Gastroesophageal sphincter (tissue), 4 donors: Measurements from ENCODE around the gene ZNF799. TPM values are rescaled to one million over a fixed set of nuclear protein-coding genes. Genes with fewer than 3 reads are reported as not detected.
"Not testable (repeated sequence)": the region's sequence is repeated elsewhere in the genome, so short reads cannot be mapped to it uniquely, and the experiment has no call there.

Source experiments
- ATAC-seq: fragments of 150-250 bp; one replicate; pipeline ENCODE4 v1.9.1; 2016; ENCODE audit warnings: mild to moderate bottlenecking, moderate library complexity
- H3K27ac ChIP-seq, 4 donors: fragments of 200-600 bp; sonication (generic) in 3 of 4; 1 replicate in 3 of 4; 2 replicates in 1 of 4; pipeline ENCODE4 v1.5.1; 2016 to 2019
- H3K27me3 ChIP-seq: fragments of 200-600 bp; sonication (generic); one replicate; pipeline ENCODE4 v1.5.1; 2019
- H3K36me3 ChIP-seq, 2 donors: fragments of 200-600 bp; sonication (generic); one replicate each; pipeline ENCODE4 v1.5.1; 2019; ENCODE audit warnings: control low read depth in 1 of 2
- H3K4me1 ChIP-seq, 3 donors: fragments of 200-600 bp; sonication (generic); 1 replicate in 2 of 3; 2 replicates in 1 of 3; pipeline ENCODE4 v1.5.1; 2016 to 2019; ENCODE audit warnings: control low read depth in 2 of 3
- H3K4me3 ChIP-seq, 2 donors: fragments of 200-600 bp; sonication (generic); one replicate each; pipeline ENCODE4 v1.5.1; 2019; ENCODE audit warnings: mild to moderate bottlenecking in 1 of 2, moderate library complexity in 1 of 2
- H3K9me3 ChIP-seq, 3 donors: fragments of 200-600 bp; sonication (generic); one replicate each; pipeline ENCODE4 v1.5.1; 2017 to 2019; ENCODE audit warnings: control low read depth in 2 of 3
- CTCF ChIP-seq, 4 experiments: fragments of 200-600 bp in 2 of 4; fragments of 450-650 bp in 2 of 4; sonication (generic) in 1 of 4; IDR thresholded peaks; one replicate each; pipeline ENCODE4 v1.5.1; 2017 to 2019; ENCODE audit warnings: antibody characterized with exemption in 4 of 4, mild to moderate bottlenecking in 2 of 4, moderate library complexity in 2 of 4
- EP300 ChIP-seq: sonication (generic); formaldehyde crosslinking; IDR thresholded peaks from one replicate; pipeline ENCODE4 v1.6.1; 2017; ENCODE audit warnings: antibody characterized with exemption, mild to moderate bottlenecking
- POLR2A ChIP-seq, 2 donors: fragments of 450-650 bp; IDR thresholded peaks; one replicate each; pipeline ENCODE4 v1.6.1; 2017; ENCODE audit warnings: antibody characterized with exemption in 2 of 2, mild to moderate bottlenecking in 2 of 2, moderate library complexity in 1 of 2
- POLR2AphosphoS5 ChIP-seq: sonication (generic); formaldehyde crosslinking; IDR thresholded peaks from one replicate; pipeline ENCODE4 v1.6.1; 2017; ENCODE audit warnings: antibody characterized with exemption
- WGBS, 2 donors: methylation state at CpG; one replicate each; pipeline ENCODE4 v1.1.5; 2018; ENCODE audit warnings: low coverage in 1 of 2; 5-methylcytosine and 5-hydroxymethylcytosine counted together
- total RNA-seq, 4 donors: library from RNA; depleted of rRNA; stranded (reverse); fragments of >200 nt; gene quantifications; one replicate each; pipeline ENCODE4 v1.1.0, GENCODE V29; 2016

ZNF799 gene
- total RNA-seq, 4 donors from 2014 or later, result 3.9 to 7.8 (median 4.7) TPM

- ATAC-seq, result no peak
- no peak overlapping the region for H3K27ac ChIP-seq
- TF ChIP-seq EP300 (no peak), POLR2AphosphoS5 (no peak), POLR2A (IDR thresholded peaks at IDR 0.05) (no peak), CTCF (IDR thresholded peaks at IDR 0.05) (no peak)
- no peak overlapping the region for H3K4me3 ChIP-seq
- peaks cover 0 to 2% (median 0%) of the 10 kb centered on the region in 3 donors for H3K9me3 ChIP-seq
- peaks cover 0 to 29% of the 10 kb centered on the region in 2 donors for H3K36me3 ChIP-seq
- 95 to 100% methylated on average over 2 to 3 of the region's 4 CpGs for WGBS, 2 donors
- no peaks in the 10 kb centered on the region for H3K4me1 ChIP-seq
- no peaks in the 10 kb centered on the region for H3K27me3 ChIP-seq
These were observed 24.8 kb upstream of the ZNF799 start for GRCh38 chr19:12425888-12426274.

- Histone ChIP-seq H3K4me3 (no peak overlapping the region), H3K36me3 (peaks cover 0 to 29% of the 10 kb centered on the region in 2 donors), H3K27ac (no peak overlapping the region), H3K9me3 (no peaks in the 10 kb centered on the region), H3K4me1 (no peaks in the 10 kb centered on the region), H3K27me3 (no peaks in the 10 kb centered on the region)
- 94 to 100% methylated on average over 1 to 2 of the region's 2 CpGs for WGBS, 2 donors
- ATAC-seq, result no peak
- TF ChIP-seq POLR2A (IDR thresholded peaks at IDR 0.05) (no peak), CTCF (IDR thresholded peaks at IDR 0.05) (no peak), EP300 (no peak), POLR2AphosphoS5 (no peak)
These were observed 24.3 kb upstream of the ZNF799 start for GRCh38 chr19:12425236-12425887.

- H3K4me1 ChIP-seq, H3K36me3 ChIP-seq, H3K27me3 ChIP-seq, ATAC-seq, H3K9me3 ChIP-seq, H3K4me3 ChIP-seq, H3K27ac ChIP-seq: not testable (repeated sequence)
- WGBS, 2 donors, result 88 to 96% methylated on average over 5 of the region's 5 CpGs
These were observed 16.2 kb upstream of the ZNF799 start for GRCh38 chr19:12417273-12417672.

GRCh38 chr19:12411893-12412292 is 10.8 kb upstream of the ZNF799 start:
- Histone ChIP-seq H3K4me1 (no peaks in the 10 kb centered on the region), H3K4me3 (no peak overlapping the region), H3K36me3 (peaks cover 0 to under 1% of the 10 kb centered on the region in 2 donors), H3K27ac (no peak overlapping the region), H3K9me3 (peaks cover 0 to 6% (median 0%) of the 10 kb centered on the region in 3 donors), H3K27me3 (no peaks in the 10 kb centered on the region)
- TF ChIP-seq POLR2A (IDR thresholded peaks at IDR 0.05), result no peak
- no peak for TF ChIP-seq EP300
- TF ChIP-seq POLR2AphosphoS5, result no peak
- no peak for TF ChIP-seq CTCF (IDR thresholded peaks at IDR 0.05)
- no peak for ATAC-seq
- WGBS, 2 donors, result 94% methylated on average over 2 of the region's 2 CpGs

GRCh38 chr19:12399901-12400632 is 1.0 kb downstream of the ZNF799 start:
- not testable (repeated sequence) for H3K36me3 ChIP-seq, H3K27me3 ChIP-seq, H3K9me3 ChIP-seq, ATAC-seq
- WGBS, 2 donors, result 0% methylated on average over 2 to 13 of the region's 23 CpGs
- Histone ChIP-seq H3K4me3 (peak overlapping the region; percentile 85 to 94), H3K27ac (peak overlapping the region; percentile 68 to 91 (median 89)), H3K4me1 (peaks cover 0 to 15% (median 3%) of the 10 kb centered on the region in 3 donors)

GRCh38 chr19:12391148-12391547 is 9.9 kb downstream of the ZNF799 start:
- 92 to 94% methylated on average over 4 to 6 of the region's 6 CpGs for WGBS, 2 donors
- not testable (repeated sequence) for H3K4me1 ChIP-seq, H3K9me3 ChIP-seq, H3K27ac ChIP-seq, H3K27me3 ChIP-seq, ATAC-seq, H3K4me3 ChIP-seq
- peaks cover 0 to 42% of the 10 kb centered on the region in 2 donors for H3K36me3 ChIP-seq

- not testable (repeated sequence) for H3K27me3 ChIP-seq, H3K4me3 ChIP-seq, H3K27ac ChIP-seq, H3K9me3 ChIP-seq, ATAC-seq, H3K4me1 ChIP-seq
- WGBS, 2 donors, result 86 to 100% methylated on average over 1 of the region's 2 CpGs
- H3K36me3 ChIP-seq, result peaks cover 0 to 57% of the 10 kb centered on the region in 2 donors
These were observed 14.7 kb downstream of the ZNF799 start for GRCh38 chr19:12386365-12386764.
